K562 (cell line): ENCODE results near the gene ANXA9. TPM values are rescaled to one million over a fixed set of nuclear protein-coding genes. Genes with fewer than 3 reads are reported as not detected.

Experiments
- ATAC-seq: fragments of 200-7000 bp; cut with Tn5 transposase; 3 replicates; pipeline ENCODE4 v1.9.1; 2020; ENCODE audit warnings: moderate library complexity
- BruUV-seq: library from RNA; stranded (reverse); fragments of 400-500 nt; replicated peaks from 2 replicates; lab custom pipeline; 2021; lab: Mats Ljungman, UMichigan
- CTCF ChIA-PET: fragments of 300-600 bp; formaldehyde crosslinking; extraction: SDS; loops from one replicate; lab custom pipeline; 2021; ENCODE audit warnings: low intra/inter-chr PET ratio; lab: Yijun Ruan, JAX
- POLR2A ChIA-PET: fragments of 300-600, 350-650 bp; sonication (Branson Sonifier 250); formaldehyde crosslinking; extraction: SDS; loops from one replicate; lab custom pipeline; 2021; ENCODE audit warnings: antibody characterized with exemption, inconsistent platforms; lab: Yijun Ruan, JAX
- DNase-seq, 4 experiments: peaks; one replicate each; pipeline versions ENCODE4 v3.0.0 to v3.0.0-alpha.2; 2011 to 2018; ENCODE audit warnings: low spot score in 3 of 4, mixed read lengths in 3 of 4; ENCODE audit errors: extremely low read depth in 1 of 4
- FAIRE-seq: peaks from 2 replicates; lab custom pipeline; 2011; peaks lifted over from hg19 to GRCh38; lab: Jason Lieb, UNC
- H2AFZ ChIP-seq: 2 replicates; pipeline ENCODE4 v1.6.0; 2011; ENCODE audit warnings: low read depth, low read length, control low read depth, inconsistent platforms
- H3K27ac ChIP-seq: fragments of 200-600 bp; 3 replicates; pipeline ENCODE4 v1.8.0; 2011; ENCODE audit warnings: low read depth, mild to moderate bottlenecking, control low read depth, inconsistent platforms, low read length, moderate library complexity, mixed read lengths; ENCODE audit errors: extremely low read depth
- H3K27me3 ChIP-seq, 2 experiments: fragments of 300-600 bp in 1 of 2; 2 replicates in 1 of 2; 3 replicates in 1 of 2; pipeline versions ENCODE4 v1.6.0 to v1.8.0; 2011; ENCODE audit warnings: inconsistent platforms in 2 of 2, low read length in 2 of 2, mild to moderate bottlenecking in 1 of 2, mixed read lengths in 1 of 2, moderate library complexity in 1 of 2; ENCODE audit not compliant: control insufficient read depth in 2 of 2, insufficient read depth in 2 of 2
- H3K36me3 ChIP-seq: fragments of 300-600 bp; 3 replicates; pipeline ENCODE4 v1.8.0; 2011; ENCODE audit warnings: mild to moderate bottlenecking, low read length, inconsistent platforms; ENCODE audit not compliant: control insufficient read depth, insufficient read depth
- H3K4me1 ChIP-seq, 2 experiments: fragments of 200-600 bp in 1 of 2; replicated peaks in 1 of 2; 2 replicates in 1 of 2; 3 replicates in 1 of 2; pipeline versions ENCODE4 v1.5.1 to v1.8.0; 2011; ENCODE audit warnings: inconsistent platforms in 2 of 2, low read length in 2 of 2, mild to moderate bottlenecking in 1 of 2, mixed read lengths in 1 of 2, moderate library complexity in 1 of 2; ENCODE audit not compliant: control insufficient read depth in 2 of 2, insufficient read depth in 2 of 2
- H3K4me2 ChIP-seq: 2 replicates; pipeline ENCODE4 v1.6.1; 2011; ENCODE audit warnings: low read length, control low read depth, inconsistent platforms, mixed read lengths; ENCODE audit not compliant: insufficient read depth
- H3K4me3 ChIP-seq: fragments of 200-600 bp; sonication (generic), shearing (Covaris generic); 2 replicates; pipeline ENCODE4 v1.5.1; 2016; ENCODE audit warnings: control low read depth, inconsistent platforms
- H3K79me2 ChIP-seq: fragments of 200-600 bp; 3 replicates; pipeline ENCODE4 v1.8.0; 2011; ENCODE audit warnings: low read length, inconsistent platforms; ENCODE audit not compliant: control insufficient read depth, insufficient read depth
- H3K9ac ChIP-seq, 2 experiments: 2 replicates each; pipeline versions ENCODE4 v1.6.0 to v1.6.1; 2011; ENCODE audit warnings: low read depth in 2 of 2, low read length in 2 of 2, control low read depth in 1 of 2, inconsistent platforms in 1 of 2, mild to moderate bottlenecking in 1 of 2, mixed read lengths in 1 of 2; ENCODE audit not compliant: insufficient read depth in 1 of 2
- H3K9me1 ChIP-seq: one replicate; pipeline ENCODE4 v1.6.0; 2011; ENCODE audit warnings: inconsistent platforms, mild to moderate bottlenecking, low read length, moderate library complexity; ENCODE audit not compliant: control insufficient read depth, insufficient read depth
- H3K9me3 ChIP-seq: replicated peaks from 2 replicates; pipeline ENCODE4 v1.5.1; 2011; ENCODE audit warnings: low read depth, low read length, inconsistent platforms; ENCODE audit not compliant: control insufficient read depth, insufficient read depth
- H4K20me1 ChIP-seq: replicated peaks from 2 replicates; pipeline ENCODE4 v1.6.1; 2011; ENCODE audit warnings: low read length, inconsistent platforms, mixed read lengths; ENCODE audit not compliant: control insufficient read depth, insufficient read depth
- ARID2 ChIP-seq: fragments of 450-650 bp; IDR thresholded peaks from 2 replicates; pipeline ENCODE4 v1.6.1; 2017; ENCODE audit warnings: antibody characterized with exemption, mild to moderate bottlenecking
- CC2D1A ChIP-seq: fragments of 450-650 bp; IDR thresholded peaks from 2 replicates; pipeline ENCODE4 v1.6.1; 2017; ENCODE audit warnings: mild to moderate bottlenecking
- CTCF ChIP-seq, 3 experiments: IDR thresholded peaks in 2 of 3; conservative IDR thresholded peaks in 1 of 3; 2 replicates each; pipeline ENCODE4 v1.5.1; 2011 to 2012; ENCODE audit warnings: low read length in 3 of 3, mild to moderate bottlenecking in 3 of 3, control low read depth in 2 of 3, improper control_type of control experiment in 1 of 3, inconsistent platforms in 1 of 3, low read depth in 1 of 3, mixed read lengths in 1 of 3, moderate library complexity in 1 of 3; ENCODE audit not compliant: insufficient read depth in 2 of 3
- MAZ ChIP-seq, 2 experiments: fragments of 450-650 bp in 1 of 2; sonication (generic) in 1 of 2; formaldehyde crosslinking; IDR thresholded peaks in 1 of 2; conservative IDR thresholded peaks in 1 of 2; 2 replicates each; pipeline versions ENCODE4 v1.4.0 to v1.5.0; 2020; ENCODE audit warnings: mild to moderate bottlenecking in 1 of 2, missing genetic modification reagents in 1 of 2
- NCOA6 ChIP-seq: fragments of 450-650 bp; IDR thresholded peaks from 2 replicates; pipeline ENCODE4 v1.6.1; 2017; ENCODE audit warnings: mild to moderate bottlenecking
- PKNOX1 ChIP-seq: fragments of 450-650 bp; IDR thresholded peaks from 2 replicates; pipeline ENCODE4 v1.6.1; 2016
- RAD21 ChIP-seq, 2 experiments: fragments of 250-450 bp in 1 of 2; fragments of 450-650 bp in 1 of 2; sonication (Bioruptor Pico) in 1 of 2; formaldehyde crosslinking in 1 of 2; IDR thresholded peaks in 1 of 2; conservative IDR thresholded peaks in 1 of 2; 2 replicates each; pipeline versions ENCODE4 v1.4.0 to v1.8.0; 2020 to 2022; ENCODE audit warnings: mild to moderate bottlenecking in 2 of 2, moderate library complexity in 1 of 2
- REST ChIP-seq, 2 experiments: fragments of 450-650 bp; formaldehyde crosslinking in 1 of 2; IDR thresholded peaks; 2 replicates each; pipeline versions ENCODE4 v1.4.0 to v1.6.1; 2014 to 2020; ENCODE audit warnings: mild to moderate bottlenecking in 2 of 2, borderline replicate concordance in 1 of 2, low read depth in 1 of 2
- XRCC3 ChIP-seq: fragments of 450-650 bp; IDR thresholded peaks from 2 replicates; pipeline ENCODE4 v1.6.1; 2017; ENCODE audit warnings: mild to moderate bottlenecking, moderate library complexity
- WGBS: fragments of 100-300 bp; shearing (Covaris generic); methylation state at CpG from one replicate; pipeline ENCODE4 v1.1.6; 2016; ENCODE audit warnings: low coverage, mixed read lengths; ENCODE audit not compliant: insufficient coverage; ENCODE audit errors: missing lambda C conversion rate; 5-methylcytosine and 5-hydroxymethylcytosine counted together
- in situ Hi-C: fragments of 300-500 bp; cut with MboI; formaldehyde crosslinking; loops from 4 replicates; pipeline ENCODE4 v1.15.0; 2018; ENCODE audit warnings: inconsistent platforms, mixed read lengths
- intact Hi-C: fragments of 100-400 bp; cut with micrococcal nuclease; formaldehyde crosslinking; loops from 2 replicates; pipeline ENCODE4 v1.14.2; 2022
- polyA plus RNA-seq, 8 experiments: library from polyadenylated mRNA; depleted of rRNA in 4 of 8; stranded (reverse) in 5 of 8; unstranded in 3 of 8; fragments of >200 nt; fragmentation: Nextera tagmentation in 2 of 8; fragmentation: Illumina TruSeq in 1 of 8; extraction: Ambion mirVana in 2 of 8; extraction: Trizol in 1 of 8; gene quantifications; 2 replicates each; pipeline versions ENCODE4 v1.2.1 to v1.2.3, GENCODE V29; 2011 to 2014; ENCODE audit warnings: inconsistent platforms in 1 of 8, missing spikeins in 1 of 8
- total RNA-seq, 7 experiments: library from RNA; depleted of rRNA in 6 of 7; stranded (reverse); fragments of >200 nt in 6 of 7; fragmentation: Illumina TruSeq in 2 of 7; extraction: Trizol in 2 of 7; gene quantifications; 2 replicates each; pipeline versions ENCODE4 v1.2.1 to v1.2.3, GENCODE V29; 2011 to 2021; ENCODE audit warnings: low replicate concordance in 1 of 7

The ANXA9 gene
- total and polyA plus RNA-seq, 9 of the 15 experiments (the other 6 are each of a cell fraction or from before 2014, with no cell fraction given): 0.24 to 1.6 (median 0.57) TPM

GRCh38 chr1:150995896-150996295 lies 13.8 kb downstream of the ANXA9 start:
- Histone ChIP-seq H3K36me3 (peaks cover 11% of the 10 kb centered on the region; the same call in 2 of the 3 replicates), H2AFZ (peak overlapping the region; percentile 34; the same call in 1 of the 2 replicates), H3K79me2 (no peaks in the 10 kb centered on the region), H3K9me3 (no peaks in the 10 kb centered on the region), H3K27ac (no peak overlapping the region), H3K4me2 (peak overlapping the region; percentile 18; the same call in 1 of the 2 replicates), H3K4me1 (peaks cover 27 to 33% of the 10 kb centered on the region in 2 experiments), H3K4me3 (no peak overlapping the region), H3K27me3 (no peaks in the 10 kb centered on the region), H3K9me1 (no peaks in the 10 kb centered on the region), H4K20me1 (no peaks in the 10 kb centered on the region), H3K9ac (no peak overlapping the region)
- WGBS: 16% methylated on average over 9 of the region's 9 CpGs
- ATAC-seq (peak; percentile 34; the same call in 1 of the 3 replicates), DNase-seq (peak in 3 of 4 experiments; percentile 38 to 55 (median 39)), FAIRE-seq (peak; percentile 85)
- no TSS peak for BruUV-seq
- TF ChIP-seq XRCC3 (no peak), CC2D1A (peak; percentile 64; the same call in 1 of the 2 replicates), CTCF (IDR thresholded peaks at IDR 0.05 in 2 of 3, conservative IDR thresholded peaks at IDR 0.05 in 1 of 3; ENCODE audit: insufficient read depth in 2 of 3, low read depth in 1 of 3, low read length in 3 of 3) (peak; percentile 56 to 76 (median 73); a peak in 5 of 6 replicates), MAZ (CRISPR knock-in tag; conservative IDR thresholded peaks at IDR 0.05 in 1 of 2, IDR thresholded peaks at IDR 0.05 in 1 of 2) (peak in 1 of 2 experiments; percentile 21; a peak in 1 of 4 replicates), RAD21 (CRISPR knock-in tag; conservative IDR thresholded peaks at IDR 0.05 in 1 of 2, IDR thresholded peaks at IDR 0.05 in 1 of 2) (peak; percentile 64 to 70), NCOA6 (no peak), ARID2 (0 out of 2 replicates have a peak, but pooled peaks have one; percentile 34), REST (IDR thresholded peaks at IDR 0.05; ENCODE audit: borderline replicate concordance) (peak; percentile 56; the same call in 1 of the 2 replicates), REST (CRISPR knock-in tag; IDR thresholded peaks at IDR 0.05; ENCODE audit: low read depth) (no peak), PKNOX1 (0 out of 2 replicates have a peak, but pooled peaks have one; percentile 14)
- ChIA-PET CTCF (interaction anchor here (0.6 to 2.6 kb wide), 6 partner anchors 373 to 840 kb away, joined by 3 to 9 read pairs (median 3); no protein-coding TSS in a partner anchor), POLR2A (interaction anchor here (0.6 to 3.6 kb wide), 6 partner anchors 10 to 435 kb away, joined by 3 to 22 read pairs (median 3); partner anchors contain the start of genes ANXA9, MCL1 and MINDY1)
- intact Hi-C loops: loop anchor here (5.0 to 10.0 kb wide), 3 partner anchors 161 to 739 kb away; partner anchors contain the start of gene CA14
- in situ Hi-C loops: loop anchor here (5.0 to 10.0 kb wide), 2 partner anchors 431 to 739 kb away; partner anchors contain the start of gene CA14
